Liver (tissue), 9 donors: Measurements from ENCODE around the gene JAG2. TPM values are rescaled to one million over a fixed set of nuclear protein-coding genes. Genes with fewer than 3 reads are reported as not detected.

Experiments
- DNase-seq: peaks from one replicate; pipeline ENCODE4 v3.0.0-alpha.2; 2017; ENCODE audit warnings: low spot score
- H3K27ac ChIP-seq, 2 donors: one replicate each; pipeline ENCODE4 v1.7.0; 2013; ENCODE audit warnings: inconsistent platforms in 2 of 2, low read length in 2 of 2, control low read depth in 1 of 2, low read depth in 1 of 2, mild to moderate bottlenecking in 1 of 2
- H3K27me3 ChIP-seq, 4 donors: one replicate each; pipeline versions ENCODE4 v1.6.1 to v1.7.0; 2013; ENCODE audit warnings: low read length in 3 of 4, inconsistent platforms in 1 of 4, mild to moderate bottlenecking in 1 of 4, moderate library complexity in 1 of 4; ENCODE audit not compliant: control insufficient read depth in 4 of 4, insufficient read depth in 4 of 4
- H3K36me3 ChIP-seq, 4 donors: one replicate each; pipeline versions ENCODE4 v1.6.1 to v1.7.0; 2013; ENCODE audit warnings: low read length in 3 of 4, mild to moderate bottlenecking in 3 of 4, low read depth in 1 of 4, moderate library complexity in 1 of 4; ENCODE audit not compliant: control insufficient read depth in 4 of 4, insufficient read depth in 3 of 4
- H3K4me1 ChIP-seq, 4 donors: one replicate each; pipeline versions ENCODE4 v1.6.1 to v1.7.0; 2013; ENCODE audit warnings: low read length in 3 of 4, mild to moderate bottlenecking in 3 of 4, moderate library complexity in 1 of 4; ENCODE audit not compliant: control insufficient read depth in 4 of 4, insufficient read depth in 4 of 4
- H3K4me3 ChIP-seq, 3 donors: one replicate each; pipeline versions ENCODE4 v1.6.1 to v1.7.0; 2013; ENCODE audit warnings: low read length in 3 of 3, control low read depth in 1 of 3, low read depth in 1 of 3, mild to moderate bottlenecking in 1 of 3
- H3K9ac ChIP-seq, 2 donors: one replicate each; pipeline ENCODE4 v1.7.0; 2013; ENCODE audit warnings: low read length in 2 of 2, mild to moderate bottlenecking in 2 of 2, moderate library complexity in 2 of 2, control low read depth in 1 of 2, low read depth in 1 of 2
- H3K9me3 ChIP-seq, 4 donors: one replicate each; pipeline versions ENCODE4 v1.6.1 to v1.7.0; 2013; ENCODE audit warnings: low read length in 3 of 4; ENCODE audit not compliant: control insufficient read depth in 4 of 4
- EGR1 ChIP-seq, 2 donors: IDR thresholded peaks; 2 replicates each; pipeline ENCODE4 v1.6.1; 2016 to 2018; ENCODE audit warnings: antibody characterized with exemption in 2 of 2, low read depth in 2 of 2
- FOXA1 ChIP-seq: IDR thresholded peaks from 2 replicates; pipeline ENCODE4 v1.6.1; 2016; ENCODE audit warnings: antibody characterized with exemption
- FOXA2 ChIP-seq: IDR thresholded peaks from 2 replicates; pipeline ENCODE4 v1.6.1; 2016; ENCODE audit warnings: antibody characterized with exemption
- HNF4A ChIP-seq, 2 donors: conservative IDR thresholded peaks; 2 replicates each; pipeline ENCODE4 v1.6.1; 2016; ENCODE audit warnings: antibody characterized with exemption in 2 of 2, mild to moderate bottlenecking in 2 of 2
- HNF4G ChIP-seq: IDR thresholded peaks from 2 replicates; pipeline ENCODE4 v1.6.1; 2016; ENCODE audit warnings: antibody characterized with exemption
- JUND ChIP-seq, 2 donors: IDR thresholded peaks; 2 replicates each; pipeline ENCODE4 v1.6.1; 2016; ENCODE audit warnings: antibody characterized with exemption in 2 of 2
- NR2F2 ChIP-seq: IDR thresholded peaks from 2 replicates; pipeline ENCODE4 v1.6.1; 2016; ENCODE audit warnings: antibody characterized with exemption
- REST ChIP-seq: IDR thresholded peaks from 2 replicates; pipeline ENCODE4 v1.6.1; 2016; ENCODE audit warnings: antibody characterized with exemption, mild to moderate bottlenecking
- RXRA ChIP-seq, 2 donors: IDR thresholded peaks; 2 replicates each; pipeline ENCODE4 v1.6.1; 2017 to 2018; ENCODE audit warnings: antibody characterized with exemption in 2 of 2, mild to moderate bottlenecking in 1 of 2
- SP1 ChIP-seq: IDR thresholded peaks from 2 replicates; pipeline ENCODE4 v1.6.1; 2018; ENCODE audit warnings: antibody characterized with exemption, mild to moderate bottlenecking
- TAF1 ChIP-seq: conservative IDR thresholded peaks from 2 replicates; pipeline ENCODE4 v1.6.1; 2016; ENCODE audit warnings: antibody characterized with exemption, mild to moderate bottlenecking
- YY1 ChIP-seq: IDR thresholded peaks from 2 replicates; pipeline ENCODE4 v1.6.1; 2016; ENCODE audit warnings: antibody characterized with exemption, mild to moderate bottlenecking
- ZBTB33 ChIP-seq: IDR thresholded peaks from 2 replicates; pipeline ENCODE4 v1.6.1; 2016; ENCODE audit warnings: antibody characterized with exemption
- WGBS: extraction: QIAGEN DNeasy Blood & Tissue Kit; methylation state at CpG from one replicate; pipeline ENCODE4 v1.1.7; 2013; 5-methylcytosine and 5-hydroxymethylcytosine counted together
- polyA plus RNA-seq, 2 donors: library from polyadenylated mRNA; stranded (reverse) in 1 of 2; unstranded in 1 of 2; fragments of 200-250 nt in 1 of 2; fragments of >200 nt in 1 of 2; fragmentation: Nextera tagmentation in 1 of 2; extraction: Ambion mirVana in 1 of 2; gene quantifications; one replicate each; pipeline versions ENCODE4 v1.2.1 to v1.2.3, GENCODE V29; 2013 to 2015
- total RNA-seq, 2 donors: library from RNA; depleted of rRNA; stranded (reverse); fragments of >200 nt; gene quantifications; one replicate each; pipeline ENCODE4 v1.2.3, GENCODE V29; 2014
- donor health status: healthy.
- donor health status: healthy.
- donor health status: healthy.
- donor health status: healthy.
- donor health status: healthy.

JAG2 gene
- total and polyA plus RNA-seq, 4 donors, result 0.24 to 1.0 (median 0.54) TPM

- peaks cover 3 to 9% (median 7%) of the 10 kb centered on the region in 4 donors for H3K4me1 ChIP-seq
- H3K27ac ChIP-seq, result no peak overlapping the region
- H3K36me3 ChIP-seq, result no peaks in the 10 kb centered on the region
- no peak overlapping the region for H3K9ac ChIP-seq
- no peak for TF ChIP-seq FOXA1
- no peak for TF ChIP-seq YY1
- TF ChIP-seq SP1, result no peak
- no peak for TF ChIP-seq HNF4A (conservative IDR thresholded peaks at IDR 0.05)
- no peak for TF ChIP-seq REST
- TF ChIP-seq HNF4G, result no peak
- no peak for TF ChIP-seq FOXA2
- no peak for TF ChIP-seq JUND (IDR thresholded peaks at IDR 0.05)
- no peak for TF ChIP-seq EGR1 (IDR thresholded peaks at IDR 0.05; ENCODE audit: low read depth in 2 of 2)
- no peak for TF ChIP-seq RXRA (IDR thresholded peaks at IDR 0.05)
- no peak for TF ChIP-seq ZBTB33
- no peak for TF ChIP-seq TAF1
- TF ChIP-seq NR2F2, result no peak
- no peak overlapping the region for H3K4me3 ChIP-seq
- no peaks in the 10 kb centered on the region for H3K9me3 ChIP-seq
- DNase-seq, result no peak
- no peaks in the 10 kb centered on the region for H3K27me3 ChIP-seq
- 61% methylated on average over 18 of the region's 18 CpGs for WGBS
Observed at GRCh38 chr14:105153331-105153731, 15.2 kb downstream of the JAG2 start.

GRCh38 chr14:105152794-105153241 lies 15.8 kb downstream of the JAG2 start:
- TF ChIP-seq EGR1 (IDR thresholded peaks at IDR 0.05; ENCODE audit: low read depth in 2 of 2), result no peak
- TF ChIP-seq SP1, result no peak
- no peak for TF ChIP-seq RXRA (IDR thresholded peaks at IDR 0.05)
- Histone ChIP-seq H3K9me3 (no peaks in the 10 kb centered on the region), H3K27me3 (no peaks in the 10 kb centered on the region), H3K36me3 (no peaks in the 10 kb centered on the region), H3K9ac (no peak overlapping the region), H3K27ac (no peak overlapping the region), H3K4me1 (peaks cover 3 to 9% (median 7%) of the 10 kb centered on the region in 4 donors), H3K4me3 (no peak overlapping the region)
- 78% methylated on average over 14 of the region's 14 CpGs for WGBS
- DNase-seq, result no peak
